C4-2B (cell line): ENCODE measurements around the gene PDCD11.
"Not testable (repeated sequence)": the region's sequence is repeated elsewhere in the genome, so short reads cannot be mapped to it uniquely, and the experiment has no call there.

ENCODE experiments used
- CTCF ChIP-seq: fragments of 450-650 bp; conservative IDR thresholded peaks from 2 replicates; pipeline ENCODE4 v1.5.1; 2017; ENCODE audit warnings: mild to moderate bottlenecking
- ZFX ChIP-seq: fragments of 450-650 bp; IDR thresholded peaks from 2 replicates; pipeline ENCODE4 v1.6.1; 2017

DNA sequence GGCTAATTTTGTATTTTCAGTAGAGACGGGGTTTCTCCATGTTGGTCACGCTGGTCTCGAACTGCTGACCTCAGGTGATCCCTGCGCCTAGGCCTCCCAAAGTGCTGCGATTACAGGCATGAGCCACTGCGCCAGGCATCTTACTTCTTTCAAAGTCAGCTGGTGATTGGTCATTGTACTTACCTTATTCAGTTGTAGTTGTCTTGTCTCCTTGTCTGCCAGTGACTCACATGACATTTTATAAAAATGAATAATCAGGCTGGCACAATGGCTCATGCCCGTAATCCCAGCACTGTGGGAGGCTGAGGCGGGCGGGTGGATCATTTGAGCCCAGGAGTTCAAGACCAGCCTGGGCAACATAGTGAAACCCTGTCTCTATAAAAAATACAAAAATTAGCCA is 35.6 kb upstream of the PDCD11 start:
- TF ChIP-seq CTCF, ZFX: not testable (repeated sequence)
